ENCODE data around the gene ENTR1.

Gene ENTR1

GRCh38 chr9:136403915-136404800 is 6.3 kb downstream of the ENTR1 start:
- Mint-ChIP-seq H3K4me3 (peak overlapping the region; percentile 66 to 72), H3K27ac (peak overlapping the region; percentile 91 to 95), H3K27me3 (no peaks in the 10 kb centered on the region), H3K4me1 (ENCODE audit: low read depth in 2 of 2) (peaks cover 39 to 41% of the 10 kb centered on the region in 2 donors), H3K36me3 (ENCODE audit: insufficient read depth) (peaks cover 55% of the 10 kb centered on the region), H3K9me3 (no peaks in the 10 kb centered on the region)
- peak; percentile 20 to 30 (median 22) for DNase-seq
- peak; percentile 22 for ATAC-seq (replicated peaks)

GRCh38 chr9:136403538-136403914 is 6.9 kb downstream of the ENTR1 start:
- ATAC-seq (replicated peaks) = peak; percentile 84
- H3K9me3 Mint-ChIP-seq = no peaks in the 10 kb centered on the region
- H3K27ac Mint-ChIP-seq = peak overlapping the region; percentile 91 to 95
- H3K27me3 Mint-ChIP-seq = no peaks in the 10 kb centered on the region
- H3K4me3 Mint-ChIP-seq = peak overlapping the region; percentile 66 to 72
- peaks cover 56% of the 10 kb centered on the region for H3K36me3 Mint-ChIP-seq (ENCODE audit: insufficient read depth)
- peak; percentile 69 to 73 (median 72) for DNase-seq
- H3K4me1 Mint-ChIP-seq (ENCODE audit: low read depth in 2 of 2) = peaks cover 35 to 41% of the 10 kb centered on the region in 2 donors

- ATAC-seq (replicated peaks) = no peak
- no peaks in the 10 kb centered on the region for H3K27me3 Mint-ChIP-seq
- no peaks in the 10 kb centered on the region for H3K9me3 Mint-ChIP-seq
- H3K27ac Mint-ChIP-seq = peak overlapping the region in 1 of 2 donors; percentile 91
- H3K4me1 Mint-ChIP-seq (ENCODE audit: low read depth in 2 of 2) = peaks cover 27 to 46% of the 10 kb centered on the region in 2 donors
- H3K4me3 Mint-ChIP-seq = no peak overlapping the region
- DNase-seq = no peak
- peaks cover 53% of the 10 kb centered on the region for H3K36me3 Mint-ChIP-seq (ENCODE audit: insufficient read depth)
Measured at GRCh38 chr9:136402067-136402466, 8.3 kb downstream of the ENTR1 start.

- Mint-ChIP-seq H3K36me3 (ENCODE audit: insufficient read depth) (peaks cover 55% of the 10 kb centered on the region), H3K9me3 (no peaks in the 10 kb centered on the region), H3K27me3 (no peaks in the 10 kb centered on the region), H3K4me1 (ENCODE audit: low read depth in 2 of 2) (peaks cover 27 to 46% of the 10 kb centered on the region in 2 donors), H3K27ac (peak overlapping the region; percentile 31 to 90), H3K4me3 (peak overlapping the region; percentile 51 to 54)
- no peak for ATAC-seq (replicated peaks)
- DNase-seq = no peak
Measured at GRCh38 chr9:136401173-136401922, 9.1 kb downstream of the ENTR1 start.

GRCh38 chr9:136400038-136400834 is 10.2 kb downstream of the ENTR1 start, which contains the start of gene SNAPC4:
TSS of gene SNAPC4 (minus strand) at chr9:136400170. CDS start at chr9:136398428, 1,742 bp downstream.
- Mint-ChIP-seq H3K4me1 (ENCODE audit: low read depth in 2 of 2) (peaks cover 25 to 44% of the 10 kb centered on the region in 2 donors), H3K9me3 (no peaks in the 10 kb centered on the region), H3K36me3 (ENCODE audit: insufficient read depth) (peaks cover 46% of the 10 kb centered on the region), H3K4me3 (peak within 1 kb of the TSS; percentile 78 to 85), H3K27me3 (no peaks in the 10 kb centered on the region), H3K27ac (peak within 1 kb of the TSS; percentile 31 to 90)
- ATAC-seq (replicated peaks) (peak; percentile 61), DNase-seq (peak; percentile 77 to 86 (median 81))

GRCh38 chr9:136399176-136400037 is 11.0 kb downstream of the ENTR1 start:
- no peaks in the 10 kb centered on the region for H3K9me3 Mint-ChIP-seq

GRCh38 chr9:136398286-136398685 is 12.1 kb downstream of the ENTR1 start:
- Mint-ChIP-seq H3K4me1 (ENCODE audit: low read depth in 2 of 2) (peaks cover 6 to 26% of the 10 kb centered on the region in 2 donors), H3K4me3 (peak overlapping the region; percentile 78 to 85), H3K27me3 (no peaks in the 10 kb centered on the region), H3K36me3 (ENCODE audit: insufficient read depth) (peaks cover 37% of the 10 kb centered on the region), H3K27ac (no peak overlapping the region), H3K9me3 (no peaks in the 10 kb centered on the region)
- ATAC-seq (replicated peaks) (no peak), DNase-seq (no peak)

More at GRCh38 chr9:136399176-136400037, 11.0 kb downstream of the ENTR1 start:
- ATAC-seq (replicated peaks) (peak; percentile 31), DNase-seq (peak; percentile 23 to 46 (median 45))
- Mint-ChIP-seq H3K36me3 (ENCODE audit: insufficient read depth) (peaks cover 38% of the 10 kb centered on the region), H3K27ac (peak overlapping the region in 1 of 2 donors; percentile 90), H3K4me3 (peak overlapping the region; percentile 78 to 85), H3K4me1 (ENCODE audit: low read depth in 2 of 2) (peaks cover 17 to 36% of the 10 kb centered on the region in 2 donors), H3K27me3 (no peaks in the 10 kb centered on the region)

- no peak for DNase-seq
- Mint-ChIP-seq H3K27ac (no peak overlapping the region), H3K4me3 (peak overlapping the region in 1 of 2 donors; percentile 22), H3K36me3 (ENCODE audit: insufficient read depth) (peaks cover 34% of the 10 kb centered on the region), H3K27me3 (no peaks in the 10 kb centered on the region), H3K4me1 (ENCODE audit: low read depth in 2 of 2) (peaks cover 4 to 26% of the 10 kb centered on the region in 2 donors), H3K9me3 (no peaks in the 10 kb centered on the region)
- no peak for ATAC-seq (replicated peaks)
Measured at GRCh38 chr9:136397643-136398042, 12.8 kb downstream of the ENTR1 start.

- ATAC-seq (replicated peaks) (no peak), DNase-seq (no peak)
- no peak overlapping the region for H3K27ac Mint-ChIP-seq
- peaks cover 30% of the 10 kb centered on the region for H3K36me3 Mint-ChIP-seq (ENCODE audit: insufficient read depth)
- peaks cover 4 to 21% of the 10 kb centered on the region in 2 donors for H3K4me1 Mint-ChIP-seq (ENCODE audit: low read depth in 2 of 2)
- H3K27me3 Mint-ChIP-seq = no peaks in the 10 kb centered on the region
- no peak overlapping the region for H3K4me3 Mint-ChIP-seq
- H3K9me3 Mint-ChIP-seq = no peaks in the 10 kb centered on the region
Measured at GRCh38 chr9:136396219-136396515, 14.2 kb downstream of the ENTR1 start.

- DNase-seq = no peak
- Mint-ChIP-seq H3K36me3 (ENCODE audit: insufficient read depth) (peaks cover 33% of the 10 kb centered on the region), H3K27ac (no peak overlapping the region), H3K27me3 (no peaks in the 10 kb centered on the region), H3K4me1 (ENCODE audit: low read depth in 2 of 2) (peaks cover 4 to 18% of the 10 kb centered on the region in 2 donors), H3K9me3 (no peaks in the 10 kb centered on the region), H3K4me3 (no peak overlapping the region)
- ATAC-seq (replicated peaks) = no peak
Measured at GRCh38 chr9:136395345-136396218, 14.8 kb downstream of the ENTR1 start.

- Mint-ChIP-seq H3K9me3 (no peaks in the 10 kb centered on the region), H3K4me1 (ENCODE audit: low read depth in 2 of 2) (peaks cover 4 to 17% of the 10 kb centered on the region in 2 donors), H3K36me3 (ENCODE audit: insufficient read depth) (peaks cover 39% of the 10 kb centered on the region), H3K4me3 (no peak overlapping the region), H3K27ac (no peak overlapping the region), H3K27me3 (no peaks in the 10 kb centered on the region)
- ATAC-seq (replicated peaks) (no peak), DNase-seq (no peak)
Measured at GRCh38 chr9:136395020-136395340, 15.4 kb downstream of the ENTR1 start.

Measured in effector memory CD8-positive, alpha-beta T cell (primary cell).